ENCODE data around the gene TEKT3. TPM values are rescaled to one million over a fixed set of nuclear protein-coding genes. Genes with fewer than 3 reads are reported as not detected.
A peak's percentile ranks its signal among the peaks of the same experiment; 100 is the strongest.

TEKT3 gene
- total and polyA plus RNA-seq, 2 of the 4 experiments (the other 2 are of a cell fraction), result 0.15 TPM; not detected in 1

DNA sequence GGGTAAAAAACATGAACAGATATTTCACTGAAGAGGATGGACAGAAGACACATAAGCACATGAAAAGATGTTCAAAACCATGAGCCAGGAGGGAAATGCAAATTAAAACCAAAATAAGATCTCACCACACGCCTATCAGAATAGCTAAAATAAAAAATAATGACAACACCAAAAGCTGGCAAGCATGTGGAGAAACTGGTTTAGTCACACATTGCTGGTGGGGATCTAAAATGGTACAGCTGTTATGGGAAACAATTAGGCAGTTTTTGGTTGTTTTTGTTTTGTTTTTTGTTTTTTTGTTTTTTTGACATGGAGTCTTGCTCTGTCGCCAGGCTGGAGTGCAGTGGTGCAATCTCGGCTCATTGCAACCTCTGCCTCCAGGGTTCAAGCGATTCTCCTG is 44.7 kb upstream of the TEKT3 start:
- Histone ChIP-seq H3K4ac (ENCODE audit: low read depth, low read length) (no peak overlapping the region), H3K23ac (ENCODE audit: low read depth, low read length) (no peak overlapping the region), H3K14ac (replicated peaks; ENCODE audit: low read depth, low read length) (no peak overlapping the region), H2BK120ac (ENCODE audit: low read depth, low read length) (0 out of 2 replicates have a peak overlapping the region, but pooled peaks have one; percentile 3), H3K18ac (ENCODE audit: low read depth, low read length) (peak overlapping the region; percentile 77; the same call in 1 of the 2 replicates), H2AK5ac (ENCODE audit: low read depth, low read length) (no peak overlapping the region), H4K20me1 (ENCODE audit: insufficient read depth, low read length) (no peaks in the 10 kb centered on the region), H3K36me3 (ENCODE audit: control insufficient read depth, insufficient read depth, low read length) (no peaks in the 10 kb centered on the region), H4K91ac (ENCODE audit: insufficient read depth, low read depth, low read length) (0 out of 2 replicates have a peak overlapping the region, but pooled peaks have one; percentile 6), H3K79me1 (ENCODE audit: low read depth in 1 of 2, low read length in 2 of 2) (no peaks in the 10 kb centered on the region), H3K9me3 (ENCODE audit: control insufficient read depth, insufficient read depth, low read length) (no peaks in the 10 kb centered on the region), H4K8ac (ENCODE audit: low read depth in 2 of 2, low read length in 2 of 2) (no peak overlapping the region), H4K5ac (ENCODE audit: low read depth, low read length) (no peak overlapping the region; the same call in 1 of the 2 replicates), H2AK9ac (replicated peaks; ENCODE audit: low read depth, low read length, poor library complexity) (no peak overlapping the region), H2BK20ac (ENCODE audit: low read depth, low read length) (0 out of 2 replicates have a peak overlapping the region, but pooled peaks have one; percentile 43), H3K9me1 (ENCODE audit: insufficient read depth, low read length) (0 out of 2 replicates have a peak, but pooled peaks cover 3% of the 10 kb centered on the region), H2BK5ac (ENCODE audit: low read depth, low read length, poor library complexity, severe bottlenecking) (no peak overlapping the region), H3K27me3 (ENCODE audit: control insufficient read depth, insufficient read depth, low read length) (no peaks in the 10 kb centered on the region; the same call in 1 of the 2 replicates), H3K4me2 (ENCODE audit: low read depth, low read length) (no peak overlapping the region), H3K9ac (ENCODE audit: low read depth, low read length) (no peak overlapping the region), H3K27ac (ENCODE audit: insufficient read depth, low read length) (peak overlapping the region; percentile 66; the same call in 1 of the 2 replicates), H3K56ac (ENCODE audit: extremely low read depth, insufficient read depth, low read length) (no peak overlapping the region), H3K4me1 (ENCODE audit: control insufficient read depth, insufficient read depth, low read length) (peaks cover 7% of the 10 kb centered on the region), H3K4me3 (ENCODE audit: insufficient read depth, low read depth, low read length) (no peak overlapping the region), H2AFZ (replicated peaks; ENCODE audit: low read length, poor library complexity) (no peak overlapping the region), H2BK15ac (ENCODE audit: low read depth, low read length) (no peak overlapping the region)
- POLR2A ChIA-PET (ENCODE audit: unreplicated experiment), result no interaction called here
- ATAC-seq (ENCODE audit: low read depth) (no peak), DNase-seq (no peak)
- intact Hi-C loops (cut with micrococcal nuclease), result no loop called here
- BruUV-seq (replicated peaks), result no TSS peak
- no CpG with 5 or more reads among the region's 4 CpGs for WGBS, 2 experiments (ENCODE audit: extremely low coverage in 2 of 2, insufficient read length in 1 of 2)
- in situ Hi-C loops (cut with MboI; ENCODE audit: low sequenced_read_pairs), result no loop called here
- dilution Hi-C loops (cut with HindIII; ENCODE audit: low sequenced_read_pairs, unreplicated experiment), result no loop called here
- TF ChIP-seq BHLHE40 (IDR thresholded peaks at IDR 0.05; ENCODE audit: low read depth, low read length), result no peak
- CTCF ChIA-PET, result no interaction called here
